Measurements from ENCODE around the gene CEP128.

CEP128 gene

DNA sequence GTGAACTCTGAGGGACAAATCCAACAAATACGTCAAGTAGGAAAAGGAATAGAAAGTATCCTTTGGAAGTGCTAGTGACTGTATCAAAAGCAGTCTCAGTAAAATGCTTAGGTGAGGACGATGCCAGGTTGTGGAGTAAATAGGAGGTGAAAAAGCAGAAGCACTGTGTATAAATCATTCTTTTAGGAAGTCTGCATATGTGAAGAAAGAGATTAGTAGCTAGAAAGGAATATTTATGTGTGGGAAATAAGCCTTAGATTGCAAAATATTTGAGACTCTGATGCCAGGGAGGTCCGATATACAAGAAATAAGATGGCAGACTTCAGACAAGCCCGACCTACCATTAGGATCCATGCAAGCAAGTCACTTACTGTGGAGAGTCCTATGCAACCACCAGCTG, 7.9 kb downstream of the CEP128 start:
- H3K27ac ChIP-seq (ENCODE audit: low read depth, low read length) = no peak overlapping the region
- H3K4me3 ChIP-seq (ENCODE audit: low read depth in 1 of 5, low read length in 5 of 5) = no peak overlapping the region
- no peaks in the 10 kb centered on the region for H3K27me3 ChIP-seq (ENCODE audit: control insufficient read depth in 5 of 5, insufficient read depth in 4 of 5, low read length in 5 of 5)
- no peak overlapping the region for H3K9ac ChIP-seq (ENCODE audit: low read length in 5 of 5)
- H3K9me3 ChIP-seq (ENCODE audit: control insufficient read depth in 5 of 5, low read length in 5 of 5) = peaks cover 0 to 2% (median 0%) of the 10 kb centered on the region in 5 donors
- H3K4me1 ChIP-seq (ENCODE audit: control insufficient read depth in 5 of 5, insufficient read depth in 5 of 5, low read length in 5 of 5) = no peaks in the 10 kb centered on the region
- no peaks in the 10 kb centered on the region for H3K36me3 ChIP-seq (ENCODE audit: control insufficient read depth in 5 of 5, insufficient read depth in 5 of 5, low read length in 5 of 5)

DNA sequence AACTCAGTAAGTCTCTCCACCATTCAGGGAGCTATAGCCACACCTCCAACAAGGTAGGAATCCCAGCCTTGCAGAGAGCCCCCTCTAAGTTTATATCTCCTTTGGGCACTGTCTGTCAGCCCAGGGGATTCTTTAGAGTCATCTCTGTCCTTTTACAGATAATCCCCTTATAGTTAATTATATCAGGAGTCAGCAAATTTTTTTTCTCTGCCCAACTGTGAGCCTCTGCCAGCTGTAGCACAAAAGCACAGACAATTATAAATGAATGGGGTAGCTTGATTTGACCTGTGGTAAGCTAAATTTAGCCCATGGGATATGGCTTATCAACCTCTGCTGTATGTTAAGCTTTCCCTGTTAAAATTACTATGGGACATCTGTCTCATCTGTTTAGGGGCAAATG, 8.3 kb downstream of the CEP128 start:
- H3K4me1 ChIP-seq (ENCODE audit: control insufficient read depth in 5 of 5, insufficient read depth in 5 of 5, low read length in 5 of 5) = no peaks in the 10 kb centered on the region

DNA sequence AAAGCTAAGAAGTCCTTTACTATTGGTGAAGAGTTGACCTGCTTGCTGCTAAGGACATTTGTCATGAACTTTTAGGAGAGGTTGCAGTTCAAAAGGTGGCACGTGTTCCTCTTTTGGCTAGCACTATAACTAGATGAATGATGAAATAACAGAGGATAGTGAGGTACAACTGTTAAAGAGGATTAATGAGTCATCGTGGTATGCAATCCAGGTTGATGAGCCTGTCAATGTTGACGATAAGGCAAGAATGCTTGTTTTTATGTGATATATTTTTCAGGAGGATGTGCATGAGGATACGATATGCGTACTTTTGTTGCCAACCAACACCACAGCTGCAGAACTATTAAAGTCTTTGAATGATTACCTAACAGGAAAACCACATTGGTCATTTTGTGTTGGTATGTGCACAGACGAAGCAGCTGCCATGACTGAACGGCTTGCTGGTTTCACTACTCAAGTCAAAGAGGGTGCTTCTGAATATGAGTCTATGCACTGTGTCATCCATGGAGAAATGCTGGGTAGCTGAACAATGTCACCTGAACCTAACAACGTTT, 10.6 kb downstream of the CEP128 start:
- no peak overlapping the region for H3K27ac ChIP-seq (ENCODE audit: low read depth, low read length)

More for the DNA sequence above, 8.3 kb downstream of the CEP128 start:
- Histone ChIP-seq H3K9me3 (ENCODE audit: control insufficient read depth in 5 of 5, low read length in 5 of 5) (peaks cover 0 to 2% (median 0%) of the 10 kb centered on the region in 5 donors), H3K9ac (ENCODE audit: low read length in 5 of 5) (no peak overlapping the region), H3K27me3 (ENCODE audit: control insufficient read depth in 5 of 5, insufficient read depth in 4 of 5, low read length in 5 of 5) (no peaks in the 10 kb centered on the region), H3K27ac (ENCODE audit: low read depth, low read length) (no peak overlapping the region), H3K4me3 (ENCODE audit: low read depth in 1 of 5, low read length in 5 of 5) (no peak overlapping the region), H3K36me3 (ENCODE audit: control insufficient read depth in 5 of 5, insufficient read depth in 5 of 5, low read length in 5 of 5) (no peaks in the 10 kb centered on the region)

DNA sequence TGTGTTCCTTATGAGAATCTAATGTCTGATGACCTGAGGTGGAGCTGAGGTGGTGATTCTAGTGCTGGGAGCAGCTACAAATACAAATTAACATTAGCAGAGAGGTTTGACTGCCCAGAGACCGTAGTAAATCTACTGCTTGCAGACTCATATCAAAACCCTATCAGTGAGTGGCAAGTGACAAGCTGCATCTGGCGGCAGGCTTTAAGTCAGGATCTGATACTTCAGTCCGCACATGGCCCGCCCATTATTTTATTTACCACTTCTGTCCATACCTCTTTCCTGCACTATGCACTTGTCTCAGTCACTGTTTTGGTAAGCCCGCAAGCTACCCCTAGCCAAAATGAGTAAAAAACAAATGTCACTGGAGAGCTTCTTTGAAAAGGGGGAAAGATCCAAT, 11.4 kb downstream of the CEP128 start:
- peaks cover 0 to 10% (median 3%) of the 10 kb centered on the region in 5 donors for H3K9me3 ChIP-seq (ENCODE audit: control insufficient read depth in 5 of 5, low read length in 5 of 5)
- H3K36me3 ChIP-seq (ENCODE audit: control insufficient read depth in 5 of 5, insufficient read depth in 5 of 5, low read length in 5 of 5) = no peaks in the 10 kb centered on the region
- H3K27me3 ChIP-seq (ENCODE audit: control insufficient read depth in 5 of 5, insufficient read depth in 4 of 5, low read length in 5 of 5) = no peaks in the 10 kb centered on the region
- no peak overlapping the region for H3K27ac ChIP-seq (ENCODE audit: low read depth, low read length)
- H3K9ac ChIP-seq (ENCODE audit: low read length in 5 of 5) = no peak overlapping the region
- no peak overlapping the region for H3K4me3 ChIP-seq (ENCODE audit: low read depth in 1 of 5, low read length in 5 of 5)
- H3K4me1 ChIP-seq (ENCODE audit: control insufficient read depth in 5 of 5, insufficient read depth in 5 of 5, low read length in 5 of 5) = no peaks in the 10 kb centered on the region

More for the DNA sequence above, 10.6 kb downstream of the CEP128 start:
- no peaks in the 10 kb centered on the region for H3K36me3 ChIP-seq (ENCODE audit: control insufficient read depth in 5 of 5, insufficient read depth in 5 of 5, low read length in 5 of 5)
- H3K27me3 ChIP-seq (ENCODE audit: control insufficient read depth in 5 of 5, insufficient read depth in 4 of 5, low read length in 5 of 5) = no peaks in the 10 kb centered on the region
- H3K4me3 ChIP-seq (ENCODE audit: low read depth in 1 of 5, low read length in 5 of 5) = no peak overlapping the region
- H3K9ac ChIP-seq (ENCODE audit: low read length in 5 of 5) = no peak overlapping the region
- H3K4me1 ChIP-seq (ENCODE audit: control insufficient read depth in 5 of 5, insufficient read depth in 5 of 5, low read length in 5 of 5) = no peaks in the 10 kb centered on the region
- H3K9me3 ChIP-seq (ENCODE audit: control insufficient read depth in 5 of 5, low read length in 5 of 5) = peaks cover 0 to 2% (median 0%) of the 10 kb centered on the region in 5 donors

DNA sequence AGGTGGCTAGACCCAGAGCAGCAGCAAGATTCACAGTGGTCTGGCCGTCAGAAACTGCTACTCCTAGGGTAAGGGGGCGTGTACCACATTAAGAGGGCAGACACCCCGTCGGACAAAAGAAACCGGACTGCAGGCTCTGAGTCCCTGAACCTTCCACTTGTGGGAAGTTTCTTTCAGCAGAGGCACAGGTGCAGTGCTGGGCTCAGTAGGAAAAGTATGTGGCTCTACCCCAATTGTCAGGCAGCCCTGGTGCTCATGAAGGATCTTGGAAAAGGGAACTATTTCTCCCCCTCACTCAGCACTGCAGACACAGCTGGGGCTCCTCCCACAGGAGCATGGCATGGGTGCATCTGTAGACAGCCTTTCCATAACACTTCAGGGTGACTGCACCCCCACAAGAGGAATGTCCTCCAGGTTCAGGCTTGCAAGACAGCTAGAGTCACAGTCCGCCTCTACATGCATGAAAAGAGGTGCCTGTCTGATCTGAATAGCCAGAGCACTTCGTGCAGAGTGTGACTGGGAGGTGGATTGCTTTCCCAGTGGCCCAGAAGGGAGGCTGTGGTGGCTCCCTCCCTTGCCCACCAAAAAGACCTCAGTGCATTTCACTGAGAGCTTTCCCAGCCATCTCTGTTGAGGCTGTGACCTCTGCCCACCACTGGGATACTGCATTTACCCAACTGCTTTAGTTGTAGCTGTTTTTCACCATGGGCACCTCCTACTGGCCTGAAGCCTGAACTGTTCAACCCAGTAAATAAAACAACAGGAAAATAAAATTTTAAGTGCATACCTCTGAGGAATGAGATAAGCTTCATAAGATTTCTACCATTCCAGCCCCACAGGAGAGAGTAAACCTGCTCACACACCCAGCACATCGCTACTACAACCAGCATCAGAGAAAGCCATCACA, 14.2 kb downstream of the CEP128 start:
- Histone ChIP-seq H3K36me3 (ENCODE audit: control insufficient read depth in 5 of 5, insufficient read depth in 5 of 5, low read length in 5 of 5) (no peaks in the 10 kb centered on the region), H3K27ac (ENCODE audit: low read depth, low read length) (no peak overlapping the region), H3K9me3 (ENCODE audit: control insufficient read depth in 5 of 5, low read length in 5 of 5) (peaks cover 0 to 10% (median 3%) of the 10 kb centered on the region in 5 donors), H3K4me1 (ENCODE audit: control insufficient read depth in 5 of 5, insufficient read depth in 5 of 5, low read length in 5 of 5) (no peaks in the 10 kb centered on the region), H3K9ac (ENCODE audit: low read length in 5 of 5) (no peak overlapping the region), H3K27me3 (ENCODE audit: control insufficient read depth in 5 of 5, insufficient read depth in 4 of 5, low read length in 5 of 5) (no peaks in the 10 kb centered on the region), H3K4me3 (ENCODE audit: low read depth in 1 of 5, low read length in 5 of 5) (no peak overlapping the region)

DNA sequence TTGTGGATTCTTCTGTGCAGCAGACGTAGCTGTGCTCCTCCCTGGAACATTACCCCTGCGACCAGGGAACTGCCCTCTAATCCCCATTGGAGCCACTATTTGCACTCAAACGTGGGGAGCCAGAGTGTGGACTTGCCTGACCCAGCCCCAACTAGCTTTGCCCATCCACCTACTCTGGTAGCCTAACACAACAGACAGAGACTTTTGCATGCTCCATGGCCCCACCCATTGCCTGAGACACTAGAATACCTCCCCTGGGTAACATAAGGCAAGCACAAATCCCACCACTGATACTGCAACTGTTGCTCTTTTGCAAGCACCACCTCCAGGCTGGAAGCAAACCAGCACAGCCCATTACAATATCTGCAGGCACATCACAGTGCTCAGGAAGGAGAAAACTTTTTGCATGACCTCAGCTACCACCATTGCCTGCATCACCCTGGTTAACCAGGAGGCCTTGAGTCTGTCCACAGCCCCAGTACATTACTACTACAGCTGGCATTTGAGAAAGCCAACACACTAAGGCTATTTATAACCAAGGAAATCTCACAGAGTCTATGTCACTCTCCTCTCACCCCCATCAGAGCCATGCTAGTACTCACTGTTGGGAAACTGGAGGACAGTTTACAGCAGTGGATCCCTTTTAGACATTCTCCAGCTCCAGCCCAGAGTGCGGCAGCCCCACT, 15.0 kb downstream of the CEP128 start:
- Histone ChIP-seq H3K27me3 (ENCODE audit: control insufficient read depth in 5 of 5, insufficient read depth in 4 of 5, low read length in 5 of 5) (no peaks in the 10 kb centered on the region), H3K9ac (ENCODE audit: low read length in 5 of 5) (no peak overlapping the region), H3K4me1 (ENCODE audit: control insufficient read depth in 5 of 5, insufficient read depth in 5 of 5, low read length in 5 of 5) (no peaks in the 10 kb centered on the region), H3K9me3 (ENCODE audit: control insufficient read depth in 5 of 5, low read length in 5 of 5) (peaks cover 0 to 10% (median 3%) of the 10 kb centered on the region in 5 donors), H3K4me3 (ENCODE audit: low read depth in 1 of 5, low read length in 5 of 5) (no peak overlapping the region), H3K27ac (ENCODE audit: low read depth, low read length) (no peak overlapping the region), H3K36me3 (ENCODE audit: control insufficient read depth in 5 of 5, insufficient read depth in 5 of 5, low read length in 5 of 5) (no peaks in the 10 kb centered on the region)

DNA sequence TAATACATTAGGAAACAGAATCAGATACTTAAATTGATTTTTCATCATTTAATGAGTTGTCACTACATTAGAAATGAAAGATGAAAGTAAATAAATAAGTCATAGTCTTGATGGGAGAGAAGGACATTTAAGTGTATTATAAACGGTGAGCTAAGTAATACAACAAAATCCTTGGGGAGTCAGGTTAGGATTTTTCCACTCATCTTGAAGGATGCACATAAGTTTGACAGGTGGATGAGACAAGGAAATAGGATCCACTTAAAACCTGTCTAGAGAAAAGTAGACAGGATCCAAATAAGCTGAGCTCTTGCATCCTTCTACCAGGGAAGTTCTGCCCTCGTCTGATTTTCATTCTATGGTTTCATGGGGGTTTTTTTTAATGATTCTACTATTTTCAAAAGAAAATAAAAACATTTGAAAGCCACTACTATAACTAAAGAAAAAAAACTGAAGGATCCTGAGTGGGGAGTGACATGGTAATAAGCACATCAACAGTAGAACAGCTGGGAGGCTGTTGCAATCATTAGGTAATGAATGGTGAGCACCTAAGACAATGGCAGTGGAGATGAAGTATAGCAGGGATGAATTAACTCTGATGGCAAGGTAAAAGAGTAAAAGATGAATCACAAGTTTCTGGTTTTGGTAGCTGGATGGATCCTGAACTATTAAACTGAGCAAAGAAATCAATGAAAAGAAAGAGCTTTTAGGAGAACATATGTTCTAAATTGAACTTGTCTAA, 17.0 kb downstream of the CEP128 start:
- H3K27ac ChIP-seq (ENCODE audit: low read depth, low read length) = no peak overlapping the region
- H3K27me3 ChIP-seq (ENCODE audit: control insufficient read depth in 5 of 5, insufficient read depth in 4 of 5, low read length in 5 of 5) = no peaks in the 10 kb centered on the region
- no peak overlapping the region for H3K4me3 ChIP-seq (ENCODE audit: low read depth in 1 of 5, low read length in 5 of 5)
- no peak overlapping the region for H3K9ac ChIP-seq (ENCODE audit: low read length in 5 of 5)
- no peaks in the 10 kb centered on the region for H3K4me1 ChIP-seq (ENCODE audit: control insufficient read depth in 5 of 5, insufficient read depth in 5 of 5, low read length in 5 of 5)
- H3K9me3 ChIP-seq (ENCODE audit: control insufficient read depth in 5 of 5, low read length in 5 of 5) = peaks cover 0 to 10% (median 3%) of the 10 kb centered on the region in 5 donors
- no peaks in the 10 kb centered on the region for H3K36me3 ChIP-seq (ENCODE audit: control insufficient read depth in 5 of 5, insufficient read depth in 5 of 5, low read length in 5 of 5)

DNA sequence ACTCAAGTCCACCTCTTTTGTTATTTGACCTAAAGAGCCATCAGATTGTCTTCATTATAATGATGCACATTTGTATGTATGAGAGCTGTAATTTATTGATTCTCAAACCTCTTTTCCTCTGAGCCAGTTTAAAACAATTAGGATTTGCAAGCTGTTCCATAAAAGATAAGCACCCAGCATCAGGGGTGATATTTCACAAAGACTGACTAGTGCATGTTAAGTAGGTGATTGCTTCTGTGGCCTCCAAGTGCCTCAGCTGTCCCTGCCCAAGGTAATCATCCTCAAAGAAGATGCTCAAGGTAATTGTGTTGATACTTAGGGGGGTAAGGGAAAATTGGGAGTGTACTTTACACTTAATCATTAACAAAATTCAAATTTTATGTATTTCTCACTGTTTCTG, 18.2 kb downstream of the CEP128 start:
- H3K4me1 ChIP-seq (ENCODE audit: control insufficient read depth in 5 of 5, insufficient read depth in 5 of 5, low read length in 5 of 5) = no peaks in the 10 kb centered on the region
- H3K9ac ChIP-seq (ENCODE audit: low read length in 5 of 5) = no peak overlapping the region
- no peaks in the 10 kb centered on the region for H3K36me3 ChIP-seq (ENCODE audit: control insufficient read depth in 5 of 5, insufficient read depth in 5 of 5, low read length in 5 of 5)
- H3K27me3 ChIP-seq (ENCODE audit: control insufficient read depth in 5 of 5, insufficient read depth in 4 of 5, low read length in 5 of 5) = no peaks in the 10 kb centered on the region
- H3K4me3 ChIP-seq (ENCODE audit: low read depth in 1 of 5, low read length in 5 of 5) = no peak overlapping the region
- no peak overlapping the region for H3K27ac ChIP-seq (ENCODE audit: low read depth, low read length)
- peaks cover 0 to 8% (median 3%) of the 10 kb centered on the region in 5 donors for H3K9me3 ChIP-seq (ENCODE audit: control insufficient read depth in 5 of 5, low read length in 5 of 5)

DNA sequence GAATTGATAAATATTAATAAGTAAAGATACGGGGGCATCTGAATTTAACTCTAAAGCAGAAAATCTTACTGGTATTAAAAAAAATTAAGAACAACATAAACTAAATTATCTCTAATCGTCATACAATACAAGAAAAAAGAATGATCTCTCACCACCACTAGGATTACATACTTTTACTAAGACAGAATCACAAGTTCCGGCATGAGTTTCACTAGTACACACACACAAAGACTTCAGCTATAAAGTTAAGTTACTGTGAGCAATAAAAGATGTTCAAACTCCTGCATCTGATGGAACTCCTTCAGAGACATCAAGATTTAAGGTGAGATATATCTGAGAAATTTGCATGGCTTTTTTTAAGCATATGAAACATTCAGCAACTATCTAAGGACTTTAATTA, 21.9 kb downstream of the CEP128 start:
- Histone ChIP-seq H3K36me3 (ENCODE audit: control insufficient read depth in 5 of 5, insufficient read depth in 5 of 5, low read length in 5 of 5) (peaks cover 0 to 13% (median 7%) of the 10 kb centered on the region in 5 donors), H3K9me3 (ENCODE audit: control insufficient read depth in 5 of 5, low read length in 5 of 5) (no peaks in the 10 kb centered on the region), H3K9ac (ENCODE audit: low read length in 5 of 5) (no peak overlapping the region), H3K27ac (ENCODE audit: low read depth, low read length) (no peak overlapping the region), H3K27me3 (ENCODE audit: control insufficient read depth in 5 of 5, insufficient read depth in 4 of 5, low read length in 5 of 5) (no peaks in the 10 kb centered on the region), H3K4me3 (ENCODE audit: low read depth in 1 of 5, low read length in 5 of 5) (no peak overlapping the region), H3K4me1 (ENCODE audit: control insufficient read depth in 5 of 5, insufficient read depth in 5 of 5, low read length in 5 of 5) (no peaks in the 10 kb centered on the region)
